ENCODE measurements around the gene PRKCH. TPM values are rescaled to one million over a fixed set of nuclear protein-coding genes. Genes with fewer than 3 reads are reported as not detected.

The PRKCH gene
- total RNA-seq, 1 experiment from 2014 or later = 2.7 TPM

- no peak for DNase-seq (ENCODE audit: low read depth, low spot score)
- intact Hi-C loops (cut with micrococcal nuclease; ENCODE audit: unreplicated experiment) (no loop called here), in situ Hi-C loops (cut with HindIII; ENCODE audit: low pct_unique_long_range_greater_than_20kb, low sequenced_read_pairs) (no loop called here)
- TF ChIP-seq TCF7L2 (IDR thresholded peaks at IDR 0.05; ENCODE audit: low read depth, low read length) (no peak), POLR2AphosphoS5 (IDR thresholded peaks at IDR 0.05; ENCODE audit: low read depth, low read length) (no peak), SIN3A (IDR thresholded peaks at IDR 0.05; ENCODE audit: borderline replicate concordance, insufficient read depth, low read depth, low read length) (no peak)
- TF ChIP-seq, protein P1, sequence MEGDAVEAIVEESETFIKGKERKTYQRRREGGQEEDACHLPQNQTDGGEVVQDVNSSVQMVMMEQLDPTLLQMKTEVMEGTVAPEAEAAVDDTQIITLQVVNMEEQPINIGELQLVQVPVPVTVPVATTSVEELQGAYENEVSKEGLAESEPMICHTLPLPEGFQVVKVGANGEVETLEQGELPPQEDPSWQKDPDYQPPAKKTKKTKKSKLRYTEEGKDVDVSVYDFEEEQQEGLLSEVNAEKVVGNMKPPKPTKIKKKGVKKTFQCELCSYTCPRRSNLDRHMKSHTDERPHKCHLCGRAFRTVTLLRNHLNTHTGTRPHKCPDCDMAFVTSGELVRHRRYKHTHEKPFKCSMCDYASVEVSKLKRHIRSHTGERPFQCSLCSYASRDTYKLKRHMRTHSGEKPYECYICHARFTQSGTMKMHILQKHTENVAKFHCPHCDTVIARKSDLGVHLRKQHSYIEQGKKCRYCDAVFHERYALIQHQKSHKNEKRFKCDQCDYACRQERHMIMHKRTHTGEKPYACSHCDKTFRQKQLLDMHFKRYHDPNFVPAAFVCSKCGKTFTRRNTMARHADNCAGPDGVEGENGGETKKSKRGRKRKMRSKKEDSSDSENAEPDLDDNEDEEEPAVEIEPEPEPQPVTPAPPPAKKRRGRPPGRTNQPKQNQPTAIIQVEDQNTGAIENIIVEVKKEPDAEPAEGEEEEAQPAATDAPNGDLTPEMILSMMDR (IDR thresholded peaks at IDR 0.05) = no peak
- TF ChIP-seq, protein P2, sequence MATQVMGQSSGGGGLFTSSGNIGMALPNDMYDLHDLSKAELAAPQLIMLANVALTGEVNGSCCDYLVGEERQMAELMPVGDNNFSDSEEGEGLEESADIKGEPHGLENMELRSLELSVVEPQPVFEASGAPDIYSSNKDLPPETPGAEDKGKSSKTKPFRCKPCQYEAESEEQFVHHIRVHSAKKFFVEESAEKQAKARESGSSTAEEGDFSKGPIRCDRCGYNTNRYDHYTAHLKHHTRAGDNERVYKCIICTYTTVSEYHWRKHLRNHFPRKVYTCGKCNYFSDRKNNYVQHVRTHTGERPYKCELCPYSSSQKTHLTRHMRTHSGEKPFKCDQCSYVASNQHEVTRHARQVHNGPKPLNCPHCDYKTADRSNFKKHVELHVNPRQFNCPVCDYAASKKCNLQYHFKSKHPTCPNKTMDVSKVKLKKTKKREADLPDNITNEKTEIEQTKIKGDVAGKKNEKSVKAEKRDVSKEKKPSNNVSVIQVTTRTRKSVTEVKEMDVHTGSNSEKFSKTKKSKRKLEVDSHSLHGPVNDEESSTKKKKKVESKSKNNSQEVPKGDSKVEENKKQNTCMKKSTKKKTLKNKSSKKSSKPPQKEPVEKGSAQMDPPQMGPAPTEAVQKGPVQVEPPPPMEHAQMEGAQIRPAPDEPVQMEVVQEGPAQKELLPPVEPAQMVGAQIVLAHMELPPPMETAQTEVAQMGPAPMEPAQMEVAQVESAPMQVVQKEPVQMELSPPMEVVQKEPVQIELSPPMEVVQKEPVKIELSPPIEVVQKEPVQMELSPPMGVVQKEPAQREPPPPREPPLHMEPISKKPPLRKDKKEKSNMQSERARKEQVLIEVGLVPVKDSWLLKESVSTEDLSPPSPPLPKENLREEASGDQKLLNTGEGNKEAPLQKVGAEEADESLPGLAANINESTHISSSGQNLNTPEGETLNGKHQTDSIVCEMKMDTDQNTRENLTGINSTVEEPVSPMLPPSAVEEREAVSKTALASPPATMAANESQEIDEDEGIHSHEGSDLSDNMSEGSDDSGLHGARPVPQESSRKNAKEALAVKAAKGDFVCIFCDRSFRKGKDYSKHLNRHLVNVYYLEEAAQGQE (IDR thresholded peaks at IDR 0.05; ENCODE audit: insufficient read depth in 1 of 2, low read depth in 2 of 2, low read length in 1 of 2) = no peak
- CTCF ChIA-PET = no interaction called here
- H3K9me3 ChIP-seq (ENCODE audit: control insufficient read depth, insufficient read depth, low read depth, low read length) = no peaks in the 10 kb centered on the region
- no TSS peak for BruUV-seq (replicated peaks)
- no peaks in the 10 kb centered on the region for H3K4me1 ChIP-seq (ENCODE audit: control insufficient read depth, insufficient read depth, low read length)
- no peaks in the 10 kb centered on the region for H3K27me3 ChIP-seq (ENCODE audit: control insufficient read depth, insufficient read depth, low read length)
- ATAC-seq = no peak
- H3K36me3 ChIP-seq (ENCODE audit: control insufficient read depth, insufficient read depth, low read length) = no peaks in the 10 kb centered on the region
- POLR2A ChIA-PET = no interaction called here
- no peak overlapping the region for H3K27ac ChIP-seq (ENCODE audit: low read length)
- H3K4me3 ChIP-seq (ENCODE audit: low read depth in 2 of 2, low read length in 2 of 2) = no peak overlapping the region
Observed at GRCh38 chr14:61589691-61590581, 268.6 kb downstream of the PRKCH start.

DNA sequence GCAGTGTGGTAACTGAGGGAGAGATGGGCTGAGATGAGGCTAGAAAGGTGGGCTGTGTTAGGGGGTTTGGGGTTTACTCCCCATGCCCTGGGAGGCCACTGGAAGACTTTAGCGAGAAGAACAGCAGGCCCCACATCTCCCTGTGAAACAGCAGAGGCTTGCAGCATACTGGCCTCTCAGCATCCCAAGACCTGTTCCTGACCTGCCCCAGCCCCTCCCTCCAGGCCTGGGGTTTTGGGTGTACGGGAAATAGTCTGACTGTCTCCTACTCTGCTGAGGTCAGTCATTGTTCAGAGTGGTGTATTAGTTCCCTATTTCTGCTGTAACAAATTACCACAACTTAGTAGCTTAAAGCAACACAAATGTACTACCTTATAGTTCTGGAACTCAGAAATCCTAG lies 270.5 kb downstream of the PRKCH start:
- intact Hi-C loops (cut with micrococcal nuclease; ENCODE audit: unreplicated experiment) = no loop called here
- DNase-seq (ENCODE audit: low read depth, low spot score) (no peak), ATAC-seq (no peak)
- no peaks in the 10 kb centered on the region for H3K4me1 ChIP-seq (ENCODE audit: control insufficient read depth, insufficient read depth, low read length)
- no TSS peak for BruUV-seq (replicated peaks)
- no peaks in the 10 kb centered on the region for H3K9me3 ChIP-seq (ENCODE audit: control insufficient read depth, insufficient read depth, low read depth, low read length)
- H3K27ac ChIP-seq (ENCODE audit: low read length) = no peak overlapping the region
- H3K4me3 ChIP-seq (ENCODE audit: low read depth in 2 of 2, low read length in 2 of 2) = no peak overlapping the region
- ChIA-PET POLR2A (no interaction called here), CTCF (no interaction called here)
- no peaks in the 10 kb centered on the region for H3K36me3 ChIP-seq (ENCODE audit: control insufficient read depth, insufficient read depth, low read length)
- in situ Hi-C loops (cut with HindIII; ENCODE audit: low pct_unique_long_range_greater_than_20kb, low sequenced_read_pairs) = no loop called here
- TF ChIP-seq POLR2AphosphoS5 (IDR thresholded peaks at IDR 0.05; ENCODE audit: low read depth, low read length) (no peak), TCF7L2 (IDR thresholded peaks at IDR 0.05; ENCODE audit: low read depth, low read length) (no peak), SIN3A (IDR thresholded peaks at IDR 0.05; ENCODE audit: borderline replicate concordance, insufficient read depth, low read depth, low read length) (no peak)
- TF ChIP-seq, protein P2 (IDR thresholded peaks at IDR 0.05; ENCODE audit: insufficient read depth in 1 of 2, low read depth in 2 of 2, low read length in 1 of 2) = no peak
- no peaks in the 10 kb centered on the region for H3K27me3 ChIP-seq (ENCODE audit: control insufficient read depth, insufficient read depth, low read length)

Data from Panc1 (cell line).